CD4-positive, alpha-beta T cell treated with Interleukin-4 for 1 hour (primary cell): ENCODE data around the gene ST7L.
A peak's percentile ranks its signal among the peaks of the same experiment; 100 is the strongest.
"Not testable (repeated sequence)": the region's sequence is repeated elsewhere in the genome, so short reads cannot be mapped to it uniquely, and the experiment has no call there.

ENCODE experiments used
- DNase-seq, 2 donors: peaks; one replicate each; pipeline ENCODE4 v3.0.0-alpha.2; 2020 to 2022

ST7L gene, protein sequence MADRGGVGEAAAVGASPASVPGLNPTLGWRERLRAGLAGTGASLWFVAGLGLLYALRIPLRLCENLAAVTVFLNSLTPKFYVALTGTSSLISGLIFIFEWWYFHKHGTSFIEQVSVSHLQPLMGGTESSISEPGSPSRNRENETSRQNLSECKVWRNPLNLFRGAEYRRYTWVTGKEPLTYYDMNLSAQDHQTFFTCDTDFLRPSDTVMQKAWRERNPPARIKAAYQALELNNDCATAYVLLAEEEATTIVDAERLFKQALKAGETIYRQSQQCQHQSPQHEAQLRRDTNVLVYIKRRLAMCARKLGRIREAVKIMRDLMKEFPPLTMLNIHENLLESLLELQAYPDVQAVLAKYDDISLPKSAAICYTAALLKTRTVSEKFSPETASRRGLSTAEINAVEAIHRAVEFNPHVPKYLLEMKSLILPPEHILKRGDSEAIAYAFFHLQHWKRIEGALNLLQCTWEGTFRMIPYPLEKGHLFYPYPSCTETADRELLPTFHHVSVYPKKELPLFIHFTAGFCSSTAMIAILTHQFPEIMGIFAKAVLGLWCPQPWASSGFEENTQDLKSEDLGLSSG

DNA sequence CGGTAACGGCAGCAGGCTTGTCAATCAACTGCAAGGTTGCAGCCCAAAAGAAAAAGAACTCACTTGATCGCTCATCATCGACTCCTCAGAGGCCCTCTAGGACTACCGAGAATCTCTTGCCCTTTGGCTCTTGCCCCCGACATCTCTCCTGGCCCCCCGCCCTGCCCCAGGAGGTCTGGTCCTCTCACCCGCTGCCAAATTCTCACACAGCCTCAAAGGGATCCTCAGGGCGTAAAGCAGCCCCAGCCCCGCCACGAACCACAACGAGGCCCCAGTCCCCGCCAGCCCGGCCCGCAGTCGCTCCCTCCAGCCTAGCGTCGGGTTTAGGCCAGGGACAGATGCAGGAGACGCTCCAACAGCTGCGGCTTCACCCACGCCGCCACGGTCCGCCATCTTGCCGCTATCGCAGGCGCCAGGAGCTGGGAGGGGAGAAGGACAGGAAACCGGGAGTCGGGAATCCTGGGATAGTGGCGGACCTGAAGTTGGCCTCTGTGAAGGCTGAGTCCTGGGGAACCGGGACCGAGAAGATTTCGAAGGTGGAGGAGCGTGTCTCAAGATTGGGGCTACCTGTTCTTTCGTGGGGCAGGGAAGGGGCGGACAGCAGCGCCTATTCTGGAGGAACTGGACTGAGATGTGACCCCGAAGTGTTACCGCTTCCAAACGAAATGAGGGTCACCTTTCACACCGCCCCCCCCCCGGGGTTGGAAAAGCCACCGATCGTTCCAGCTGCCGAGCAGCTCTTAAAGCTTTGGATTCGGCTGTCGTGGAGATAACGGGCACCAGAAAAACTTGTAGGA, at the start of gene ST7L:
Gene ST7L (minus strand): TSS at position 421 of the 797 bp plus-strand sequence. CDS start 28 bp downstream, at position 393.
- peak; percentile 62 to 77 for DNase-seq

DNA sequence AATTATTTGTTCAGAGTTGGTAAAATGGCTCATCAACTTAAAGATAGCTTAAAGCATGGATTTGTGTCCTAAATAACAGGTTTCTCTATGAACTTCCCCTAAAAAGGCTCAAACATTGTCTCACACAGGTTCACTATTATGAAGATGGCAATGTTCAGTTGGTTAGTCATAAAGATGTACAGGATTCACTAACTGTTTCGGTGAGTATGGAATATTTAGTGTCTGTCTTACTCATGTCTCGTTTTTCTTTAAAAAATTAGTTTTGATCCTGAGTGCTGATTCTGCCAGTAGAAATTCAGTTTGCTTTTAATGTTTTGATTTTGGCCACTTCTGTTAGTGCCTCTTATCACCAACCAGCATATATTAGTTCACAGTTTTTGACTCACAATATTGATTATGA, 48.0 kb upstream of the ST7L start:
- DNase-seq: no peak

DNA sequence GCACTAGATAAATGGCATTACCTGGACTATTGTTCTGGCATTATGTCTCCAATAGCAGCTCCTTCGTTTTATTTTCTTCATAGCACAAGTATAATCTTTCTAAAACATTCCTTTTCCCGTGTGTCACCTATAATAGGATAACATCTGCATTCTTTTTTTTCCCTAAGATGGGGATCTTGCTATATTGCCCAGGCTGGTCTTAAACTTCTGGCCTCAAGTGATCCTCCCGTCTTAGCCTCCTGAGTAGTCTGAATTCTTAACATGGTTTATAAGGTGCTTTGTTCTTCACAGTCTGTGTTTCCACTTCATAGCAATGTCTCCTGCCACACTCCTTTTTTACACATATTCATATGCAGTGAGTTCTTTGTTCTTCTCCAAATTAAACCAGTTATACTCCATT, 46.9 kb upstream of the ST7L start:
- no peak for DNase-seq

DNA sequence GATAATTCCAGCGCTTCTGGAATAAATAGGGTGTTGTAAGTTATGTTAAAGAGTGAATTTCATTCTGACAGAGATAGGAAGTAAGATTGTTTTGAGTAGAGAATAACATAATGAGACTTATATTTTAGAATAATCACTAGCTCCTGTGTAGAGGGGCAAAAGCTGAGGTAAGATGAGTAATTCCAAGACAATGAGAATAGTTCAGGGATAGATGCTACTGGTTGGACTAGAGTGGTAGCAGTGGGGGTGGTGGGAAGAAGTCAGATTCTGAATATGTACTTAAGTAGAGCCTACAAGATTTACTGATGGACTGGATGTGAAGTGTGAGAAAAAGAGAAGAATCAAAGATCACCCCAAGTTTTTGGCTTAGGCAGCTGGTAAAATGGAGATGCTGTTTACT, 32.3 kb upstream of the ST7L start:
- no peak for DNase-seq

DNA sequence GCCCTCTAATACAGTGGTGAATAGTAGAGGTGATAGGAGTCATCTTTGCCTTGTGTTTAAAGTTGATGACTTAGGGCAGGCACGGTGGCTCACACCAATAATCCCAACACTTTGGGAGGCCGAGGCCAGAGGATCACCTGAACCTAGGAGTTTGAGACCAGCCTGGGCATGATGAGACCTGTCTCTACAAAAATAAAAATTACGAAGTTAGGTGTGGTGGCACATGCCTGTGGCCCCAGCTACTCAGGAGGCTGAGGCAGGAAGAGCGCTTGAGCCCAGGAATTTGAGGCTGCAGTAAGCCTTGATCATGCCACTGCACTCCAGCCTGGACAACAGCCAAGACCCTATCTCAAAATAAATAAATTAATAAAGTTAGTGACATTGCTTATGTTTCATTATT, 27.3 kb upstream of the ST7L start:
- no peak for DNase-seq

DNA sequence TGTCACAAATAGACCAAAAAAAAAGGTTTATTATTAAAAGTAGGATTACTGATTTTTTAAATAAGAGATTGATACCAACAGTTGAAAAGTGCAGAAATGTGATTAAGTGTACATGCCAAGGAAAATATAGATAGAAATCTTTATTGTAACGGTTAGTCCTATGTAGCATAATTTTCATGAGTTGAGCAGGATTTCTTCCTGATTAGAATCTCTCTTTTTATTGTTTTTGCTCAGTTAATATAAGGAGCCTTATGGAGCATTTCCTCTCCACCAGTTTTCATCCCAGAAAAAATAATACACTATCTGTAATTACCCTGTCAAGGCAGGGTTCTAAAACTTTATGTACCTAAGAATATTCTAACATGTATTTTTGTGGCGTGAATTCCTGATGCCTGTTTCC, 24.1 kb upstream of the ST7L start:
- DNase-seq: no peak

DNA sequence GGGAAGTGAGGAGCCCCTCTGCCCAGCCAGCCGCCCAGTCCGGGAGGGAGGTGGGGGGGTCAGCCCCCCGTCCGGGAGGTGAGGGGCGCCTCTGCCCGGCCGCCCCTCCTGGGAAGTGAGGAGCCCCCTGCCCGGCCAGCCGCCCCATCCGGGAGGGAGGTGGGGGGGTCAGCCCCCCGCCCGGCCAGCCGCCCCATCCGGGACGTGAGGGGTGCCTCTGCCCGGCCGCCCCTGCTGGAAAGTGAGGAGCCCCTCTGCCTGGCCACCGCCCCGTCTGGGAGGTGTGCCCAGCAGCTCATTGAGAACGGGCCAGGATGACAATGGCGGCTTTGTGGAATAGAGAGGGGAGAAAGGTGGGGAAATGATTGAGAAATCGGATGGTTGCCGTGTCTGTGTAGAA, 21.5 kb upstream of the ST7L start:
- DNase-seq: not testable (repeated sequence)

DNA sequence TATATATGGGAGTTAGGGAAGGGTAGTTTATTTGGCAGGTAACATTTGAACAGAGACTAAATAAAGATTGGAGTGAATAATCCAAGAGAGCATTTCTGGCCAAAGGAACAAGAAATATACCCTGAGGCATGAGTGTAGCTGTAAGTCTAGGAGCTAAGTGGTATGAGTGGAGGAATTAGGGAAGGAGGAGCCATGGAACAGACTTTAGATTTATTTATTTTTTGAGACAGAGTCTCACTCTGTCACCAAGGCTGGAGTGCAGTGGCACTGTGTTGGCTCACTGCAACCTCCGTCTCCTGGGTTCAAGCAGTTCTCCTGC, 19.1 kb upstream of the ST7L start:
- no peak for DNase-seq

DNA sequence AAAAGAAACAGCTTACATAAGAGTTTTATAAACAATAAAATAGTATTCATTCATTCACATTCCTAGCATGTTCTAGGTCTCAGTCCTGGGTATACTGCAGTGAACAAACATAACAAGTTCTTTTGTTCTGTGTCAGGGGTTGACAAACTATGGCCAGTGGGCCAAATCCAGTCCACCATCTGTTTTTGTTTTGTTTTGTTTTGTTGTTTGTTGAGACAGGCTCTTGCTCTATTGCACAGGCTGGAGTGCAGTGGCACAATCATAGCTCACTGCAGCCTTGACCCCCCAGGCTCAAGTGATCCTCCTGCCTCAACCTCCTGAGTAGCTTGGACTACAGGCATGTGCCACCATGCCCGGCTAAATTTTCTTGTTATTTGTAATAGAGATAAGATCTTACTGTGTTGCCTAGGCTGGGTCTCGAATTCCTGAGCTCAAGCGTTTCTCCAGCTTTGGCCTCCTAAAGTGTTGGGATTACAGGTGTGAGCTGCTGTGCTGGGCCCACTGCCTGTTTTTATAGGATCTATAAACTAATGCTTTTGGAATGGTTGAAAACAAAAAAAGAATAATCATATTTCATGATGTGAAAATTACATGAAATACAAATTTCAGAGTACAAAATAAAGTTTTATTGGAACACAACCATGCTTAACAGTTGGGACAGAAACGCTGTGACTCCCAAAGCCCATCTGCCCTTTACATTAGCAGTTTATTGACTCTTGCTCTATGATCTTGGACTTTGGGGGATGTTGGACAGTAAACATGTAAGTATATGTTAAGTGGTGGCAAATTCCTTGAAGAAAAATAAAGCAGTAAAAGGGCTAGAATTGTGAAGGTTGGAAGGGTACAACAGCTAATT, 18.5 kb upstream of the ST7L start:
- no peak for DNase-seq

DNA sequence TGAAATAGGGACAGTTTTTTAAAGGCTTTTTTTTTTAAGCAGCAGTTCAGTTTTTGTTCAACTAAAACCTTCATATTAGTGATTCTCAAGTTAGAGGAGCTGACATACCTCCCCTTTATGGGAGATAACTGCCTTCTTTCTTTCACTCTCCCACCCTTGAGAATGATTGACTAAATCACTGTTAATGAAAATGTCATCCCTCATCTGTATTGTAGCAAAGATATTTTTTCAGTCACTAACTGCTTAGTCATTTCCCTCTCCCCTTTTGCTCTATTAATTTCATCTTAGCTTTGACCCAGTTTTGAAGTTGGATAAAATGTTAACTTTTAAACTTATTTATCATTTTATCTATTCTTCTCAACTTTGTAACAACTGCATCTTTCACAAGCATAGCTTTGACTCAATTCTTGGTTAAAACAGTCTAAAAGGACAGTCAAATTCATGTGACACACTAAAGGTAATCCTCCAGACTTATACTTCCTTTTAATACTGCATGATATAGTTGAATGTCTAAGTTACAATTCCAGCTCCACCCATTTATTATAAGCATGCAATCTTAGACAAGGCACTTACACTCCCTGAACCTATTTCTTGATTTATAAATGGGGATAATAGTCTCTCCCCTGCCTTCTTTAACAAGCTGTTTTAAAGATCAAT, 17.8 kb upstream of the ST7L start:
- DNase-seq: no peak

DNA sequence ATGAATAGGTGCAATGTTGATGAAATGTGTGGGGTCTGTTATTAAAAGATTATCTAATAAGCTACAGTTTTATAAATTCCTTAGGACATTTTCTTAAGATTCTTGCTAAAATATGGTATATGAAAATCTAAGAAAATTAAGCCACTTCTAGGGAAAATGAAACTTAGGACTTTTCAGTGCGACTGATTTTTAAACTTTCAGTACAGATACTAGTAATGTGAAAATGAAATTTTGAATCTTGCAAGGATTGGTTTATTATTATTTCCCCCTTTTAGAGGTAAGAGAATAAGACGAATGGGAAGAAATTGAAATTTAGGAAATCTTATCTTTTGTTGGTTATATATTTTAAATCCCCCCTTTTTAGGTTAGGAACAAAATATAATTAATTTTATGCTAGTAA, 17.1 kb upstream of the ST7L start:
- DNase-seq: no peak

DNA sequence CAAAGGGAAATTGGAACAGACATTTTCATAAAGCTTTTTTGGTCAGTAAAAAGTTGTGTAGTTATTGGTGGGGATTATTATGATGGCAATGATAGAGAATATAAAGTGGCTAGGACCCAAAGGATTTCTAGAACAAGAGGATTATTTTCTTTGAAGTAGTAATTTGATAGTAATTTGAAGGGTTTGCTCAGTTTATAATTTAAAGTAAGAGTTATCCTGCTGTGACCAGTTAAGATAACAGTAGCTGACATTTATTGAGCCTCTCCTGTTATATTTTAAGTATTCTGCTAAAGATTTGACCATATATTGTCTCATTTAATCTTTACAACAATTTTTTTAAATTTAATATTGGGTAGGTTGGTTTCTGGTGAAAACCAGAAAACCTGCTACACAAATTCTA, 15.4 kb upstream of the ST7L start:
- DNase-seq: no peak

DNA sequence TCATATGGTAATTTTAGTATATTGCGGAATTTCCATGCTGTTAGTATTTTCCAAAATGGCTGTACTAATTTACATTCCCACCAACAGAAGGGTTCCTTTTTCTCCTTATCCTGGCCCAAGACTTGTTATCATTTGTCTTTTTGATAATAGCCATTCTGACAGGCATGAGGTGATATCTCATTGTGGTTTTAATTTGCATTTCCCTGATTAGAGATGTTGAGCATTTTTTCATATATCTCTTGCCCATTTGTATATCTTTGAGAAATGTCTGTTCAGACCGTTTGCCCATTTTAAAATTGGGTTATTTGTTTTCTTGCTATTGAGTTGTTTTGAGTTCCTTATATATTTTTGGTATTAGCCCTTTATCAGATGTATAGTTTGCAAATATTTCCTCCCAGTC, 14.7 kb upstream of the ST7L start:
- DNase-seq: no peak

DNA sequence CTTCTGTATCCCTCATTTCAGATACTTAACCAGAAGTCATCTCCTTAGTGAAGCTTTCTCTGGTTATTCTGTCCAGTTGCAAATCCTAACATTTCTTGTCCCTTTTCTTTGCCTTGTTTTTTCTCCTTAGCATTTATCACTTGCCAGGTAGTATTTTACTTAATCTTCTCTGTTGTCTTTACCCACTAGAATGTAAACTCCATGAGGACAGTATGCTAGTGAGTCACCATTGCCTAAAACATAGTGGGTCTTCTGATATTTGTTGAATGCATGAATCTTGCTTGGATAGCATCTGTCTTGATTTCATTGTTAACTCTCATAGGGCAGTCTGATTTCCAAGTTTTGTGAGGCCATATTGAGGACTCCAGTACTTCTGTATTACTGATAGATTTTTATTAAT, 10.3 kb upstream of the ST7L start:
- DNase-seq: no peak

DNA sequence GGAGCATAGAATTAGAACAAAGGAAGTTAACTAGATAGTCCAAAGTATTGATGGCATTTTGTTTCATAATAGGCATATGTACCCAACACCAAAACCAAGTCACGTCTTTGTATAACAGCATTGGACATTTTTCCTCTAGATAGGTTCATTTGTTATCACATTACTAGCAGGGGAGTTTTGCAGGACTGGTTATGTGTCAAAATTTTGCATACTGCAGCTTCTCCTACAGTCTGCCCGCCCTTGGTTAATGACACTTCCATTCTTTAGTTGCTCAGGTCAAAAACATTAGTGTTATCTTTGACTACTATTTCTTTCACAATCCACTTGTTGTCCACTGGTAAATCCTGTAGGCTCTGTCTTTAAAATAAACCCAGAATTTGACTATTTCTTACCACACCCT, 9.6 kb upstream of the ST7L start:
- DNase-seq: no peak

DNA sequence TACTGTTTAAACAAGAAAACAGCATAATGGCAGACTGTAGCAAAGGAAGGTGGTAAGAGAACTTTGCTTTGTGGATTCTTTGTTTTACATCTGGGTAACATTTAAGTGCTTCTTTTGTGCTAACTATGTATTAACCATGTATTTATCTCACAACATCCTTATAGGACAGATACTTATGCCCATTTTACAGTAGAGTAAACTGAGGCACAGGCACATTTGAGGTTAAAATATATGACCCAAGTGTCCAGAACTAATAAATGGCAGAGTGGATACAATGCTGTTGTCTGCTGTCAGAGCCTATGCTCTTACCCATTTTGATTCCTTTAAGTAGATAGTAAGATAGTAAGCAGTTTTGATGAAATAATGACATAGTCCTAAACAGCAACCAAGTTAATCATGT, 7.9 kb upstream of the ST7L start:
- no peak for DNase-seq

DNA sequence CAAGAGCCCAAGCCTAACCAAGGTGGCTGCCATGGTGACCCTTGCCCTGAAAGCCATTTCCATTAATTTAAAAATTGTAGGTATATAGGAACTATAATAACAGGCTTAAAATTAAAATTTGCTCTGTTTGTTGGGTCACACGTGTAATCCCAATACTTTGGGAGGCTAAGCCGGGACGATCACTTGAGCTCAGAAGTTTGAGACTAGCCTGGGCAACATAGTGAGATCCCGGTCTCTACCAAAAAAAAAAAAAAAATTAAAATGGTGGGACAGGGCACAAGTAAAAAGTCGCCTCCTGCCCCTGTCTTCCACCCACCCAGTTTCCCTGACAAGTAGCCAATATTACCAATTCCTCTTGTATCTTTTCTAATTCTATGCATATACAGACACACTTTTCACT, 7.3 kb upstream of the ST7L start:
- DNase-seq: no peak

DNA sequence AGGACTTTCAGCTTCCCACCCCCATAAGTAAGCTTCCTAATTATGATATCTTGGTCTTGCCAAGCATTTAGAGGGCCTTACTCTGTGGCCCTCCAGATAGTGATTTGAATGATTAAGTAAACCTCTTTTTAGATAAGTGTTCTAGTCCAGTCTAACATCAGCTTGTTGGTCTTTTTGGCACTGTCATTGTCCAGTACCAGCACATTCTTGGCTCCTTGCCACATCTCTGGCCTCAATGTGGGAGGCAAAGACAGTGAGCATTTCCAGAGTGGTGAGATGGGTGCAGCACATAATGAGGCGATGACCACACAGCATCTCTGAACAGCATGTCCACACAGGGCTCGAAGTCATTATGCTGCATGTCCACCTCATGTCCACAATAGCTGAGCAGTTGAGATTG, 6.8 kb upstream of the ST7L start:
- DNase-seq: no peak

DNA sequence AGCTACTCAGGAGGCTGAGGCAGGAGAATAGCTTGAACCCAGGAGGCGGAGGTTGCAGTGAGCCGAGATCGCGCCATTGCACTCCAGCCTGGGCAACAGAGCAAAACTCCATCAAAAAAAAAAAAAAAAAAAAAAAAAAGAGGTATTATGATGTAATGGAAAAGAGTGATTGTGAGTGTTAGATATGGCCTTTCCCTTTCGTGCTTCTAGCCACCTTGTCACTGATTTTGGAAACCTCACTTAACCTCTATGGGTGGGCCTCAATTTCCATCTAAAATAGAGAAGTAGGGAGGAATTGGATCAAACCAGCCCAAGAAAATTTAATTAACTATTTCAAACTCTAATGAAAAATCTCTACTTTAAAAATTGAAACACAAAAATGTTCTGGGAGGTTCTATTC, 5.6 kb upstream of the ST7L start:
- not testable (repeated sequence) for DNase-seq

DNA sequence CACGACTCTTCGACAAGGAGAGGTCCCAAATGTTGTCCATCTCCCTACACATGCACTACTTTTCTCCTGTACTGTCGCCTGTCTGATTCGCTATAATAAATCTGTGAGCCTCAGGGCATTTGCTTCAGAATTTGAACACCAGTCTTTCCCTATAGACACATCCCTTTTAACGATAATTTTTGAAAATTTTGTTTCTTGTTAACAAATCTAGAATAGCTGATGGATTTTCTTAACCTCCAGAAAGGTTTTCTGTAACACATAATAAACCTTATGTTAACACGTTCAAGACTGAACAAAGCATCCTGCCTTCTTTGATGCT, 1.4 kb upstream of the ST7L start:
- no peak for DNase-seq

DNA sequence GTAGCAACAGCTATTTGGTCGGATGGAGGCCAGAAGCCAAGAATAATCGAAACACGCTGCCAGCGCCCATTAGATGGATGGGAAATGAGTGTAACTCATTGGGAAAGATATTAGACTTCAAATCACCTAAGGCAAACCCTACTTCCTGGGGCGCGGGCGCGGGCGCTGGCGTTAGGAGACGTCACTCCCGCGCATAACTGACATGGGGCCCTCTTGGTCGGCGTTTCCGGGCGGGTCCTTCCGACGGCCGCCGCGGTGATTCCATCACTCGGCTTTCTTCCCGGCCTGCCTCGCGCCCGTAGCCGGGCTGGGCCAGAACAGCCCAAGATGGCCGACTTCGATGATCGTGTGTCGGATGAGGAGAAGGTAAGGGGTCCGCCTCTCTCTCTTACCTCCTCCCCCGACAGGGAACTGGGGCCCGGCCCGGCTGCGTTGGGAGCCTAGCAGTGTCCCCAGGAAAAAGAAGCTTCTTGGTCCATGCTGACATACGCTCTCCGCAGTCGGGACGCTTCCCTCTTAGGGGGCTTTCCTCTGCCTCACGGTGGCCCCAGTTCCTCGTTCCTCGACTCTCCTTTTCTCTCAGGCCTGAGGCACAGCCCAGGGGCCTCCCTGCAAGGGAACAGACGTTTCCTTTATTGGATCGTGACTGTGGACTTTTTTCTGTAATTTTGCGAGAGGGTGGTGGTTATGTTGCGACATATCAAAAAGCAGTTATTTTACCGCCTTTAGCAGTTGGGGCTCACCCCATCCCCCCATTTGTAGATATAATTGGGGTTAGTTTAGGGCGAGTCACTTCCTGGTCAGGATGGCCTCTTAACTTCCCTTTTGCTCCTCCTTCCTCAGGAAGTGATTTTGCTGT, 806 bp upstream of the ST7L start, which contains the start of gene CAPZA1:
Gene CAPZA1 (plus strand): TSS at position 315 of the 859 bp plus-strand sequence. CDS start 13 bp downstream, at position 328.
- DNase-seq: peak; percentile 93 to 94
